ENCODE measurements around the gene C10orf62.
"Not testable (repeated sequence)": the region's sequence is repeated elsewhere in the genome, so short reads cannot be mapped to it uniquely, and the experiment has no call there.

- not testable (repeated sequence) for TF ChIP-seq POLR2A, CTCF (IDR thresholded peaks at IDR 0.05)
Observed at GRCh38 chr10:97562329-97562728, 27.2 kb upstream of the C10orf62 start.
